ENCODE measurements around the gene ADAMTS7. TPM values are rescaled to one million over a fixed set of nuclear protein-coding genes. Genes with fewer than 3 reads are reported as not detected.
A peak's percentile ranks its signal among the peaks of the same experiment; 100 is the strongest.
"Not testable (repeated sequence)": the region's sequence is repeated elsewhere in the genome, so short reads cannot be mapped to it uniquely, and the experiment has no call there.

Gene ADAMTS7
- polyA plus RNA-seq, 10 donors, result 12.9 to 23.2 (median 18.0) TPM

DNA sequence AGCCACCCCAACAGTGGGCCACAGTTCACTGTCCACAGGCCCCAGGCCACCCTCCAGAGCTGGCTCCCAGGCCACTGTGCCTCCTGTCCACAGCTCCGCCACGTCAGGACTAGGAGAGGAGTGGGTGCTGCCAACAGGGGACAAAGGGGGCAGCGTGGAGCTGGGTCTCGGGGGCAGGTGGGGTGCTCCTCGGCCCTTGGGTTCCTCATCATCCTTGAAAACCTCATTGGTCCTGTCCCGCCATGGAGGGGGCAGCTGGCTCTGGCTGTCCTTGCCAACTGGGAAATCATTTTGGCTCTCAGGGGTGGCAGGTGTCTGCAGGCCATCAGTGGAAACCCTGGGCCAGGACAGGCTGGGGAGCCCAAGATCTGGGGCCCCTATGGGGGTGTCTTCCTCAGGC lies 45.2 kb downstream of the ADAMTS7 start:
- DNase-seq, result no peak

DNA sequence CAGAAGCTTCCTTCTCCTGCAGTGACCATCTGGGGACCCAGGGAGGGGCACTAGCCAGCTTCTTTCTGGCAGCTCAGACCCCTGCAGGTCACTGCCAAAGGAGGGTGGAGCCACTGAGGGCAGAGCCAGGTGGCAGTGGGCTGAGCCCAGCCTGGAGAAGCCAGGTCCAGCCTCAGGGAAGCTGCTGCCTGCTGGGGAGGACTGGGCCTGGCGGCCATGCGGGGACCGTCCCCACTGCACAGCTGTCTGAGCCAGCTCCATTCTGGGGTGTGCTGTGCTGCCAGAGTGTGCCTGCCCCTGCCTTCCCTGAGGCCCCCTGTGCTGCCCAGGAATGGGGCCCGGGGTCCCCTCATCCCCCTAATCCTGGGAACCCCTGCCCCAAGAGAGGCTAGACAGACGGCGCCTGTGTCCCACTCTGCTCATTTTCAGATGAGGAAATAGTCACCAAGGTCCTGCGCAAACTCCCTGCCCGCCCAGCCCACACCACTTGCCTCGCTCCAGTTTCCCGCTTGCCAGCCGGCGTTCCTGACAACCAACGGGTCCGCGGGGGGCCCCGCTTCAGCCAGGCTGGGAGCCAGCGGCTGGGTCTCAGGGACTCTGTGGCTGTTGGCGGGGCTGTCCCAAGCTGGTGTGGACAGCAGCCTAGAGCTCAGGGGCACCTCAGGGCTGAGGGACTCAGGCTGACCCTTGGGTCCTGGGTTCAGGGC lies 46.0 kb downstream of the ADAMTS7 start:
- DNase-seq, result not testable (repeated sequence)

- not testable (repeated sequence) for DNase-seq
Measured at GRCh38 chr15:78764340-78765153, 46.7 kb downstream of the ADAMTS7 start.

GRCh38 chr15:78763796-78764241 lies 47.4 kb downstream of the ADAMTS7 start:
- no peak for DNase-seq

DNA sequence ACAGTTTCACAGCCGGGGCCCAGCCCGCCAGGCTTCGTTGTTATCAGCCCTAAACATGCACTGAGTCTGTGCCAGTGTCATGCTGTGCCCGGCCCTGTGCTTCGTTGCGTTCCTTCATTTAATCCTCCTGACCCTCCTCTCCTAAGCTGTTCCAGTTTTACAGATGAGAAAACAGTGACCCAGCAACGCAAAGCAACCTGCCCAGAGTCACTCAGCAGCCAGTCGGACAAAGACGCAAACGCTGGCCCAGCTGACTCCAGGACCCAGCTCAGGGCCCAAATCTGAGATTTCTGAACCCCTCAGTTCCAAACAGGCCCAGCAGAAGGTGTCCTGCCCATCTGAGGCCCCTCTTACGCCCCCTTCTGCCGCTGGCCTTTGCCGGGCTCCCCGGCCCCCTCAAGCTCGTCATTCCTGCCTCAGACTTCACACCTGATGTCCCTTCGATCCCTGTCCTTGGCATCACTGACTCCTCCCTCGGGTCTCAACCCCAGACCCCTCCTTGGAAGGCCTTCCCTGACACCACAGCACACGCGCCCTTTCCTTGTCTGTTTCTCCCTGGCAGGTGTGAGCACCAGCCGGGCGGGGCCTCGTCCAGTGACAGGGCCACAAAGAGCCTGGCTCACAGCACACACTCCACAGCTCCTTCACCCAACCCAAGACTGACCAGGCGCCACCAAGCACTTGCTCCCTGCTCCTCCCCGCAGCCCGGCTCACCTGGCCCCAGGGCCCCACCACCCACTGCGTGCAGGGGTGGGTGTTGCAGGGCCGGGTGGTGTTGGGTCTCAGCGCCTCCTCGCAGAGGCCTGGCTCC lies 48.1 kb downstream of the ADAMTS7 start:
- no peak for DNase-seq

GRCh38 chr15:78762386-78762961 lies 48.8 kb downstream of the ADAMTS7 start:
- DNase-seq, result not testable (repeated sequence)

- peak in 1 of 3 donors; percentile 47 for DNase-seq
Measured at GRCh38 chr15:78761891-78762385, 49.3 kb downstream of the ADAMTS7 start.

DNA sequence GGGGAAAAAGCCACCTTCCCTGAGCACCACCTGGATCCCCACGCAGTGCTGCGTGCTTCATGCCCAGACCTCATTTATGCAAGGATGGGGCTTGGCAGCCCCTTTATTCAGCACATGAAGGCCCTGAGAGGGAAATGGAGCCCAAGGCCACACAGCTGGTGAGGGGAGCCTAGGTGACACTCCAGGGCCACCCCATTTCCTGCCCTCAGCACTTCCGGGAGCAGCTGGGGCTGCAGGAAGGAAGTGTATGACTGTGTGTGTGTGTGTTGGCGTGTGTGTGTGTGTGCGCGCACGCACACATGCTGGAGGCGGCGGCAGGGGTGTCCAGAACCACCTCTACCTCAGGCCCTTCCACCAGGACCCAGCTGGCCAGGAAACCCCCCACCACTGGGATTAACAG lies 49.8 kb downstream of the ADAMTS7 start:
- peak in 1 of 3 donors; percentile 48 for DNase-seq

- no peak for DNase-seq
Measured at GRCh38 chr15:78761020-78761419, 50.2 kb downstream of the ADAMTS7 start.

DNA sequence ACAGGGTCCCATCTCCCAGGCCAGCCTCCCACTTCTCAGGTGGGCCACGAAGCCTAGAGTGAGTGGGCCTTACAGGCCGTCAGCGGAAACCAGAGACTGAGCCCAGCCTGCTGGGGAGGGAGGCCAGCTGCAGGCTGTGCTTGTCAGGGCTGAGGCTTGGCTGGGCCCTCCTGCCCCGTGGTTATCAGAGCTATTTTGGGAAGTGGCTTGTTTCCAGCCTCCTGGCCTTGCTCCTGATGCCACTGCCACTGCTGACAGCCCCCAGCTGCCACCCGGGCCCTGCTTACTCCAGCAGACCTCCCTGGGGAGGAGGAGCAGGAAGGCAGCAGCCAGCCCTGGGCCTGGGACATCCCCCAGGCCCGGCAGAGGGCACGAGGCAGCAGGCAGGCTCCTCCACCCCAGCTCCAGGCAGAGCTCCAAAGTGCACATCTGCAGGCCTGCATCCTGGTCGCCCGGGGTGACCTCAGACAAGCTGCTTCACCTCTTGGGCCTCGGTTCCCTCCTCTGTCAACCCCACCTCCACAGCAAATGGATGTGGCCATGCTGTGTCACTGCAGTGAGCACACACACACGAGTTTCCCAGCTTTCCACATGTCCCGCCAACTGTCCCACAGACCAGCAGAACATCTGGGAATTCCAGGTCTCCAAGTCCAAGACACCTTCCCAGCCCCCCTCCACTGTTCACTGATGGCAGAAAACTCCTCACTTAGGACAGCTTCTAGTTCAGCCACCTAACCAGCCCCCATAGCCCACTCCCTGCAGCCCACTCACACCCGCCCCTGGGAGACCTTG lies 51.0 kb downstream of the ADAMTS7 start:
- peak; percentile 55 to 80 (median 64) for DNase-seq

DNA sequence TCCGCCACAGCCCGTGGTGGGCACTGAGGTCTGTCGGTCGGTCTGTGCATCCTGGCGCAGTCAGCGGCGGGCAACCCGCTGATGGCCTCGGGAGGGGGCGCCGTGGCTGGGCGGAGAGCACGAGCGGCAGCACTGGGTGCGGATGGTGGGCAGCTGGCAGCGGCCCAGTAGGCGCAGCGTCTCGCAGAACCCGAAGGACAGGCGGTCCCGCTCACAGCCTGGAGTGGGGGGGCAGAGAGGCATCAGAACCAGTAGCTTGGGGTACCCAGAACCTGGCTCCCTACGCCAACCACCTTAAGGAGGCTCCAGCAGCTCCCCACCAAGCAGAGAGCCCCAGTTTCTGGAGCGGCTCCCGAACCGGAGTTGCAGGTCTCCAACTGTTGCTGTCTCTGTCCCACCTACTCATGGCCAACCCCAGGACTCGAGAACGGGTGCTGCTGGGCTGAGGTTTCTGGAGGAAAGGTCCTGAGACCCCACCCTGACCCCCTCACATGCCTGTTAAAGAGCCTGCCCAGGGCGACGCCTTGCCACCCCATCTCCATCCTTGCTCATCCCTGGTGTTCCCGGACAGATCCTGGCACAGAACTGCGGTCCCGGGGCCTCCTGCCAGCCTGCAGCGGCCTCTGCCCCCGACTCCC lies 51.8 kb downstream of the ADAMTS7 start:
- not testable (repeated sequence) for DNase-seq

GRCh38 chr15:78758486-78759200 lies 52.6 kb downstream of the ADAMTS7 start:
- DNase-seq, result not testable (repeated sequence)

DNA sequence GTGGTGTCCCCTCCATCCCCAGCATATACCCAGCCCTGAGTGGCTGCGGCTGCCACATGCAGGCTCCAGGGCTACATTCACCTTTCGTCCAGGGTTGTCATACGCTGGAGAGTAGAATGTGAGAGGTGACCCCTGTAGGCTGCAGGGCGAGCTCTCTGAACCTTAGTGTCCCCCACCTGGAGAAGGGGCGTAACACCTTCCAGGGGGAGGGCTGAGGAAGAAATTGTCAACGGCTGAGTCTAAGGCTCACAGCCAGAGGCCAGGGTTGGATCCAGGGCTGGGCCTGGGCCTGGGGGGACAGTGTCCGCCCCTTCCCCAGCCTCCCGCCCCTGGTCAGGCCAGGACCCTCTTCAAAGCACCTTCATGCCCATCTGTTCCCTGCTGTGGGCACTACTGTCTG lies 53.2 kb downstream of the ADAMTS7 start:
- DNase-seq, result not testable (repeated sequence)

- DNase-seq, result no peak
Measured at GRCh38 chr15:78757636-78757905, 53.7 kb downstream of the ADAMTS7 start.

DNA sequence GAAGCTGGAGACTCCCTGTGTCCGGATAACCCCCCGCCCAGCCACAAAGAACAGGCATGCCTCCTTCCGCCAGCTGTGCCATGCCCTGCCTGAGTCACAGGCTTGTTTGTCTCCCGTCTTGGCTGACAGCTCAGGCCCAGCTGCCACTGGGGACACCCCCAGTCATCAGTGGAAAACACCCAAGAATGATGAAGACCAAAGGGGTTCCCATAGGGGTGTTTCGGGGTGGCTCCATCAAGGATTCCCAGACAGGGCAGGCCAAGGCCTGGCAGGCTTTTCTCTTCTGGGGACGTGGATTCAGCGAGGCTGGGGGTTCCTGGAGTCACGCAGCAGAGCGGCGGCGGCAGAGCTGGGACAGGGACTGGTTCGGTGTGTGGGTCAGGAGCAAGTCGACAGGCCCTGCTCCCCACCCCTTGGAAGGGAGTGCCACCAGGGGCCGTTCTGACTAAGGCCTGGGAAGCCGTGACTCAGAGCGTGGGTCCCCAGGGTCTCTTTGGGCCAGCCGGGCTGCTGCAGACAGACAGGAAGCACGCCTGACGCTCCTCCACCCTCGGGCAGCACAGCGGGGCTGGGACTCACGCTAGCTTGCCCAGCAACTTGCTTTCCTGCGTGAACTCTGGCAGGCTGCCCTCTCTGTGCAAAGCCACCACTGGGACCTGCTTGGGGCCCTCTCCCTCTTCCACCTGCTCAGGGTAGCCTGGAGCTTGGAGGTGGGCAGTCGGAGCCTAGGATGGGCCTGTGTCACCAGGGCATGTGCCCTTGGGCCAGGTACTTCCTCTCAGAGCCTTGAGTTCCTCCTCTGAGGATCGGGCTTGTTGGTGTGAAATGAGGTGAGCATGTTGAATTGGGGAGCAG lies 54.3 kb downstream of the ADAMTS7 start:
- peak in 1 of 3 donors; percentile 66 for DNase-seq

GRCh38 chr15:78755900-78756591 lies 55.2 kb downstream of the ADAMTS7 start:
- DNase-seq, result not testable (repeated sequence)

GRCh38 chr15:78754637-78755280 lies 56.5 kb downstream of the ADAMTS7 start:
- DNase-seq, result peak in 1 of 3 donors; percentile 33
